ENCODE data around the gene PAK6.

PAK6 gene

DNA sequence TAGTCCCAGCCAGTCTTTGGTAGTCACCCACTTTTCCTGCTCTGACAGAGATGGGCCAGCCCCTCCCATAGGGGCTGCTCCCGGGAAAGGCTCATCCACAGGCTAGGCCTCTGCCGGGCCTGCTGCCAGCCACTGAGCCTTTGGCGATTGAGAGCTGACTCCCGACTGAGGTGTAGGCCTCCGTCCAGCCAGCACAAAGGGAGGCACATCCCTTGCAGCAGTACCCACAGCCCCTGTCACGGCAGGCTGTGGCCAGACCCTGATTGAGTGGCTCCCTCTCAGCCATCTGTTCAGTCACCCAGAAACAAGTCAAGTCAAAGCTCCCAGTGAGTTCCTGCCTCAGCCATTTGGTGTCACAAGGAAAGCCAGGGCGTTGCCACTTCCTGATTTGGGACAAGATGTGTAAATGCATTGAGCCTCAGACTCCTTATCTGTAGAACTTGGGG lies 6.2 kb upstream of the PAK6 start:
- Histone ChIP-seq H2AK5ac (ENCODE audit: low read length, severe bottlenecking) (no peak overlapping the region), H3K4me1 (ENCODE audit: control insufficient read depth, insufficient read depth, low read depth, low read length) (no peaks in the 10 kb centered on the region), H2BK15ac (ENCODE audit: low read depth, poor library complexity, severe bottlenecking) (no peak overlapping the region), H3K9me3 (ENCODE audit: control insufficient read depth, low read length) (no peaks in the 10 kb centered on the region), H2BK5ac (ENCODE audit: low read depth, low read length, poor library complexity, severe bottlenecking) (no peak overlapping the region), H3K4ac (ENCODE audit: low read depth in 1 of 2, low read length in 2 of 2) (no peak overlapping the region), H4K91ac (ENCODE audit: low read length) (peak overlapping the region; percentile 36), H3K27ac (ENCODE audit: low read length, poor library complexity, severe bottlenecking) (no peak overlapping the region), H3K4me3 (ENCODE audit: insufficient read depth in 1 of 2, low read depth in 1 of 2, low read length in 2 of 2) (no peak overlapping the region), H3K27me3 (ENCODE audit: control insufficient read depth in 1 of 2, insufficient read depth in 1 of 2, low read length in 2 of 2) (peaks cover 0 to under 1% of the 10 kb centered on the region in 2 experiments), H3K9ac (ENCODE audit: low read length) (peak overlapping the region; percentile 52), H4K8ac (ENCODE audit: low read length) (peak overlapping the region; percentile 69), H2BK120ac (ENCODE audit: low read depth, low read length) (no peak overlapping the region), H2AFZ (ENCODE audit: low read depth, low read length) (peak overlapping the region; percentile 3), H3K36me3 (ENCODE audit: control insufficient read depth in 1 of 2, insufficient read depth in 2 of 2, low read depth in 1 of 2, low read length in 2 of 2) (peaks cover 0 to 3% of the 10 kb centered on the region in 2 experiments), H3K79me1 (replicated peaks; ENCODE audit: low read length, poor library complexity, severe bottlenecking) (no peaks in the 10 kb centered on the region), H3K23ac (ENCODE audit: low read length in 2 of 2) (no peak overlapping the region), H3K14ac (ENCODE audit: low read length in 2 of 2) (no peak overlapping the region), H3K18ac (ENCODE audit: low read depth in 1 of 2, low read length in 2 of 2) (peak overlapping the region in 1 of 2 experiments; percentile 1), H2BK12ac (ENCODE audit: low read length in 2 of 2) (no peak overlapping the region), H3K4me2 (ENCODE audit: low read length, poor library complexity, severe bottlenecking) (no peak overlapping the region)
- WGBS, result 62% methylated on average over 7 of the region's 7 CpGs
- DNase-seq, result no peak

DNA sequence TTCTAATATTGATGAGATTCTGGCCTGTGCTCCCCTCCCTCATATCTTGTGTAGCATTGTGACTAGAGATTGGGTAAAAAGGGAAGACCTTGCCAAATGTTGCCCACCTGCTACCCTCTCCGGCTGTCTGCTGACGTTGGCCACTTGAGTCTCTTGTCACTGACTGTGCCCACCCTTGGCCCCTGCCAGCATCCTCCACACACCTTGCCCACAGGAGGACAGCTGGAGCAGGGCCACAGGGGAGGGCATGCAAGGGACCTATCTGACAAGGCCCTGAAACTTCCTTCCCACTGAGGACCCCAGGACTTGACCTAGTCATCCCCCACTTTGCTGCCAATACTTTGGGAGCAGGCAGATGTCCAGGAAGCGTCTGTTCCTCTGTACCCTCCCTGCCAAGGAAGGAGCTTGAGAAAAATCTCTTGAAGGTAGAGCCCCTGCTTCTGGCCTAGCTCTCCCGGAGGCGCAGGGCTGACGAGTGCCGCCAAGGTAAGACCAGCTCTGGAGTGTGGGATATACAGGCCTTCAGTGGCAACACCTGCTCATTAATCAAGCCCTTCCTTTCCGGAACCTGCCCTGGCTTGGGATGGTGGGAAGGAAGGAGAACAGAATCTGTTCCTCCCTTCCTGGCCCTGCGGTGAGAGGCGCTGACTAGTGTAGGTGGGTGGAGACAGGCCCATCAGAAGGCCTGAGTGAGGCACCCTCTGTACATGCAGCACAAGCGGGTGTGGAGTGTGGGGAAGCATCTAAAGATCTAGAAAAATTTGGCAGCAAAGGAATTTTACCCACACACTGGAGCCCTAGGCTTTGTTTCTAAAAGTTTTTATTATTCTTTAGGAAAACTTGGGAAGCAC lies 4.9 kb upstream of the PAK6 start:
- Histone ChIP-seq H2BK12ac (ENCODE audit: low read length in 2 of 2) (no peak overlapping the region), H3K27me3 (ENCODE audit: control insufficient read depth in 1 of 2, insufficient read depth in 1 of 2, low read length in 2 of 2) (peaks cover 0 to 12% of the 10 kb centered on the region in 2 experiments), H3K79me1 (replicated peaks; ENCODE audit: low read length, poor library complexity, severe bottlenecking) (no peaks in the 10 kb centered on the region), H3K23ac (ENCODE audit: low read length in 2 of 2) (no peak overlapping the region), H3K14ac (ENCODE audit: low read length in 2 of 2) (no peak overlapping the region), H2BK15ac (ENCODE audit: low read depth, poor library complexity, severe bottlenecking) (no peak overlapping the region), H3K4ac (ENCODE audit: low read depth in 1 of 2, low read length in 2 of 2) (no peak overlapping the region), H3K9ac (ENCODE audit: low read length) (no peak overlapping the region), H4K91ac (ENCODE audit: low read length) (no peak overlapping the region), H2BK5ac (ENCODE audit: low read depth, low read length, poor library complexity, severe bottlenecking) (no peak overlapping the region), H3K27ac (ENCODE audit: low read length, poor library complexity, severe bottlenecking) (no peak overlapping the region), H3K4me3 (ENCODE audit: insufficient read depth in 1 of 2, low read depth in 1 of 2, low read length in 2 of 2) (no peak overlapping the region), H3K36me3 (ENCODE audit: control insufficient read depth in 1 of 2, insufficient read depth in 2 of 2, low read depth in 1 of 2, low read length in 2 of 2) (peaks cover 0 to 3% of the 10 kb centered on the region in 2 experiments), H2BK120ac (ENCODE audit: low read depth, low read length) (no peak overlapping the region), H2AK5ac (ENCODE audit: low read length, severe bottlenecking) (no peak overlapping the region), H3K9me3 (ENCODE audit: control insufficient read depth, low read length) (no peaks in the 10 kb centered on the region), H3K4me1 (ENCODE audit: control insufficient read depth, insufficient read depth, low read depth, low read length) (peaks cover 7% of the 10 kb centered on the region), H2AFZ (ENCODE audit: low read depth, low read length) (no peak overlapping the region), H4K8ac (ENCODE audit: low read length) (no peak overlapping the region), H3K18ac (ENCODE audit: low read depth in 1 of 2, low read length in 2 of 2) (no peak overlapping the region), H3K4me2 (ENCODE audit: low read length, poor library complexity, severe bottlenecking) (no peak overlapping the region)
- DNase-seq, result no peak
- WGBS, result 95% methylated on average over 10 of the region's 11 CpGs

DNA sequence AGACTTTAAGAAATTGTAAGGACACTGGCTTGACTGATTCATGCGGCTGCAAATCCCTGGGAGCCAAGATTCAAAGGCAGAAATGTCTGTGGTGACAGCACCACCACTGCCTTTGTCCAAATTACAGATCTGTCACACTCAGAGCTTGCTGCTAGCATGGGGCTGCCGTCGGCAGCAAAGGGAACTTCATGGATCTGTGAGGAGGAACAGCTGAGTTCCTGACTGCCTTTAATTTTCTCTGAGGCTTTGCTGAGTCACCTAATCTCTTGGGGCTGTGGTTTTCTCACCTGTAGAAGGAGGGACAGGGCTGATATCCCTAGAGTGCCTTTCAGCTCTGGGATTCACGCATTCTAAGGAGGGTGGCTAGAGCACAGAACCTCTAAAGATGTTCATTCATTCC lies 4.1 kb upstream of the PAK6 start:
- H2BK5ac ChIP-seq (ENCODE audit: low read depth, low read length, poor library complexity, severe bottlenecking), result no peak overlapping the region
- no peak overlapping the region for H2AK5ac ChIP-seq (ENCODE audit: low read length, severe bottlenecking)
- no peak overlapping the region for H3K4ac ChIP-seq (ENCODE audit: low read depth in 1 of 2, low read length in 2 of 2)
- no peak for DNase-seq
- no peak overlapping the region for H2BK12ac ChIP-seq (ENCODE audit: low read length in 2 of 2)
- H3K9ac ChIP-seq (ENCODE audit: low read length), result no peak overlapping the region
- peaks cover 0 to 3% of the 10 kb centered on the region in 2 experiments for H3K36me3 ChIP-seq (ENCODE audit: control insufficient read depth in 1 of 2, insufficient read depth in 2 of 2, low read depth in 1 of 2, low read length in 2 of 2)
- no peak overlapping the region for H3K27ac ChIP-seq (ENCODE audit: low read length, poor library complexity, severe bottlenecking)
- H2BK120ac ChIP-seq (ENCODE audit: low read depth, low read length), result no peak overlapping the region
- no peak overlapping the region for H3K14ac ChIP-seq (ENCODE audit: low read length in 2 of 2)
- no peak overlapping the region for H3K4me3 ChIP-seq (ENCODE audit: insufficient read depth in 1 of 2, low read depth in 1 of 2, low read length in 2 of 2)
- H4K8ac ChIP-seq (ENCODE audit: low read length), result no peak overlapping the region
- no peak overlapping the region for H4K91ac ChIP-seq (ENCODE audit: low read length)
- no peak overlapping the region for H2AFZ ChIP-seq (ENCODE audit: low read depth, low read length)
- H3K4me1 ChIP-seq (ENCODE audit: control insufficient read depth, insufficient read depth, low read depth, low read length), result peaks cover 15% of the 10 kb centered on the region
- WGBS, result 78% methylated on average over 4 of the region's 4 CpGs
- H3K4me2 ChIP-seq (ENCODE audit: low read length, poor library complexity, severe bottlenecking), result no peak overlapping the region
- no peak overlapping the region for H3K18ac ChIP-seq (ENCODE audit: low read depth in 1 of 2, low read length in 2 of 2)
- no peaks in the 10 kb centered on the region for H3K9me3 ChIP-seq (ENCODE audit: control insufficient read depth, low read length)
- no peak overlapping the region for H2BK15ac ChIP-seq (ENCODE audit: low read depth, poor library complexity, severe bottlenecking)
- H3K23ac ChIP-seq (ENCODE audit: low read length in 2 of 2), result no peak overlapping the region
- peaks cover 0 to 18% of the 10 kb centered on the region in 2 experiments for H3K27me3 ChIP-seq (ENCODE audit: control insufficient read depth in 1 of 2, insufficient read depth in 1 of 2, low read length in 2 of 2)
- H3K79me1 ChIP-seq (replicated peaks; ENCODE audit: low read length, poor library complexity, severe bottlenecking), result no peaks in the 10 kb centered on the region

DNA sequence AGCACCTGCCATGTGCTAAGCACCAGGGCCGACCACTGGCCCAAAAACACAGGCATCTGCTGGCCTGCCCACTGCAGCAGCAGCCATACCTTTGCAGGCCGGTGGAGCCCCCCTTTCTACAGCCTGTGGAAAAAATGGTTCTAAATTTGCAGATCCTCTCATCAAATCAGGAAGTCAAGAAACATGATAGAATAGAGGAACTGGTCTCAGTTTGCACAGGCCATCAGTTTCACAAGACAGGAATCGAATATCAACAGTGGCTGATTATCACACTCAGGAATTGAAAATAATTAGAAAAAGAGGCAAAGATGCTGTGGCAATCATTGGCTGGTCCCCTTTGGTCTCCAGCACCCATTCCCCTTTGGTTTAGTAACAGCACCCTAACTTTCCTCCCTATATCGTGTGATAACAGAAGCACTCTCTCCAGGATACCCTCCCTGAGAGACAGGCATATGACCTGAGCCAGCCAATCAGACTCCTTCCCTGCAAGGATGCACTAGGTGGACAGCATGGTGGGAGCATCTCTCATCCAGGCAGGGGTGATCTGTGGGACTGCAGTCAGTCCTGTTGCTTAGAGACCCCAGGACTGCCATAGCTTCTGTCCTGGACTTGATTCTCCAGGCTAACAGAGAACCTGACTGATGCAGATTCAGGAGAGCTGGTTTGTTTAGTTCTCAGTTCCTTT lies 3.5 kb upstream of the PAK6 start:
- no peak overlapping the region for H2BK12ac ChIP-seq (ENCODE audit: low read length in 2 of 2)
- H3K23ac ChIP-seq (ENCODE audit: low read length in 2 of 2), result no peak overlapping the region
- H3K4me2 ChIP-seq (ENCODE audit: low read length, poor library complexity, severe bottlenecking), result no peak overlapping the region
- H3K79me1 ChIP-seq (replicated peaks; ENCODE audit: low read length, poor library complexity, severe bottlenecking), result no peaks in the 10 kb centered on the region
- no peak overlapping the region for H2BK120ac ChIP-seq (ENCODE audit: low read depth, low read length)
- no peak overlapping the region for H2AK5ac ChIP-seq (ENCODE audit: low read length, severe bottlenecking)
- 90% methylated on average over 4 of the region's 4 CpGs for WGBS
- no peak overlapping the region for H3K9ac ChIP-seq (ENCODE audit: low read length)
- H3K4me1 ChIP-seq (ENCODE audit: control insufficient read depth, insufficient read depth, low read depth, low read length), result peaks cover 19% of the 10 kb centered on the region
- no peak overlapping the region for H3K27ac ChIP-seq (ENCODE audit: low read length, poor library complexity, severe bottlenecking)
- no peaks in the 10 kb centered on the region for H3K9me3 ChIP-seq (ENCODE audit: control insufficient read depth, low read length)
- H3K18ac ChIP-seq (ENCODE audit: low read depth in 1 of 2, low read length in 2 of 2), result no peak overlapping the region
- H3K14ac ChIP-seq (ENCODE audit: low read length in 2 of 2), result no peak overlapping the region
- DNase-seq, result no peak
- H4K91ac ChIP-seq (ENCODE audit: low read length), result no peak overlapping the region
- H3K36me3 ChIP-seq (ENCODE audit: control insufficient read depth in 1 of 2, insufficient read depth in 2 of 2, low read depth in 1 of 2, low read length in 2 of 2), result peaks cover 0 to 3% of the 10 kb centered on the region in 2 experiments
- no peak overlapping the region for H3K4me3 ChIP-seq (ENCODE audit: insufficient read depth in 1 of 2, low read depth in 1 of 2, low read length in 2 of 2)
- peaks cover 0 to 23% of the 10 kb centered on the region in 2 experiments for H3K27me3 ChIP-seq (ENCODE audit: control insufficient read depth in 1 of 2, insufficient read depth in 1 of 2, low read length in 2 of 2)
- no peak overlapping the region for H2AFZ ChIP-seq (ENCODE audit: low read depth, low read length)
- H3K4ac ChIP-seq (ENCODE audit: low read depth in 1 of 2, low read length in 2 of 2), result no peak overlapping the region
- H4K8ac ChIP-seq (ENCODE audit: low read length), result no peak overlapping the region
- H2BK15ac ChIP-seq (ENCODE audit: low read depth, poor library complexity, severe bottlenecking), result no peak overlapping the region
- no peak overlapping the region for H2BK5ac ChIP-seq (ENCODE audit: low read depth, low read length, poor library complexity, severe bottlenecking)

All from mesenchymal stem cell (in vitro differentiated cells and primary cell).